HepG2 (cell line): ENCODE data around the gene DOCK4. TPM values are rescaled to one million over a fixed set of nuclear protein-coding genes. Genes with fewer than 3 reads are reported as not detected.

ENCODE experiments used
- ATAC-seq: fragments of 200-7000 bp; cut with Tn5 transposase; 3 replicates; pipeline ENCODE4 v1.9.1; 2020; ENCODE audit warnings: mild to moderate bottlenecking, moderate library complexity
- BruUV-seq: library from RNA; stranded (reverse); fragments of 400-500 nt; replicated peaks from 2 replicates; lab custom pipeline; 2021; lab: Mats Ljungman, UMichigan
- CTCF ChIA-PET: fragments of 300-600 bp; formaldehyde crosslinking; extraction: SDS; loops from one replicate; lab custom pipeline; 2021; ENCODE audit warnings: low total read pairs, inconsistent platforms, low intra/inter-chr PET ratio; lab: Yijun Ruan, JAX
- POLR2A ChIA-PET: fragments of 350-600 bp; sonication (Branson Sonifier 250); formaldehyde crosslinking; loops from one replicate; lab custom pipeline; 2020; ENCODE audit warnings: antibody characterized with exemption, inconsistent platforms; lab: Yijun Ruan, JAX
- DNase-seq: peaks from one replicate; pipeline ENCODE4 v3.0.0-alpha.2; 2015; ENCODE audit warnings: low spot score
- FAIRE-seq: peaks from 3 replicates; lab custom pipeline; 2011; peaks lifted over from hg19 to GRCh38; lab: Jason Lieb, UNC
- H2AFZ ChIP-seq: one replicate; pipeline ENCODE4 v1.6.1; 2011; ENCODE audit warnings: low read length, inconsistent platforms
- H3K27ac ChIP-seq: fragments of 300-600 bp; 3 replicates; pipeline ENCODE4 v1.8.0; 2011; ENCODE audit warnings: mixed run types, mild to moderate bottlenecking, mixed read lengths, low read length, inconsistent platforms; ENCODE audit not compliant: insufficient read depth; ENCODE audit errors: extremely low read length
- H3K27me3 ChIP-seq, 2 experiments: fragments of 200-600 bp in 1 of 2; 2 replicates in 1 of 2; 3 replicates in 1 of 2; pipeline versions ENCODE4 v1.6.0 to v1.8.0; 2011; ENCODE audit warnings: low read length in 2 of 2, mild to moderate bottlenecking in 2 of 2, moderate library complexity in 2 of 2, inconsistent platforms in 1 of 2; ENCODE audit not compliant: insufficient read depth in 2 of 2, control insufficient read depth in 1 of 2
- H3K36me3 ChIP-seq, 2 experiments: fragments of 200-600 bp in 1 of 2; replicated peaks in 1 of 2; 2 replicates in 1 of 2; 3 replicates in 1 of 2; pipeline versions ENCODE4 v1.5.1 to v1.8.0; 2011; ENCODE audit warnings: low read length in 2 of 2, inconsistent platforms in 1 of 2; ENCODE audit not compliant: insufficient read depth in 2 of 2, control insufficient read depth in 1 of 2
- H3K4me1 ChIP-seq: 2 replicates; pipeline ENCODE4 v1.5.1; 2012; ENCODE audit warnings: low read length, inconsistent platforms; ENCODE audit not compliant: insufficient read depth
- H3K4me2 ChIP-seq: 2 replicates; pipeline ENCODE4 v1.6.0; 2011; ENCODE audit warnings: low read depth, low read length, inconsistent platforms
- H3K4me3 ChIP-seq, 3 experiments: fragments of 200-600 bp in 1 of 3; sonication (generic), shearing (Covaris generic) in 1 of 3; replicated peaks in 1 of 3; 2 replicates each; pipeline ENCODE4 v1.5.1; 2011 to 2016; ENCODE audit warnings: low read length in 3 of 3, inconsistent platforms in 2 of 3, low read depth in 2 of 3, mild to moderate bottlenecking in 2 of 3, control low read depth in 1 of 3, mixed read lengths in 1 of 3; ENCODE audit not compliant: insufficient read depth in 1 of 3
- H3K79me2 ChIP-seq: one replicate; pipeline ENCODE4 v1.6.1; 2011; ENCODE audit warnings: low read length, inconsistent platforms; ENCODE audit not compliant: insufficient read depth
- H3K9ac ChIP-seq: 2 replicates; pipeline ENCODE4 v1.6.0; 2011; ENCODE audit warnings: mild to moderate bottlenecking, low read depth, low read length, inconsistent platforms; ENCODE audit not compliant: insufficient read depth
- H3K9me3 ChIP-seq: 2 replicates; pipeline ENCODE4 v1.5.1; 2012; ENCODE audit warnings: mild to moderate bottlenecking, low read length
- H4K20me1 ChIP-seq: 2 replicates; pipeline ENCODE4 v1.6.0; 2011; ENCODE audit warnings: inconsistent platforms, mild to moderate bottlenecking, low read length, moderate library complexity; ENCODE audit not compliant: insufficient read depth
- CC2D1A ChIP-seq: sonication (generic); formaldehyde crosslinking; IDR thresholded peaks from 2 replicates; pipeline ENCODE4 v1.8.1; 2023; ENCODE audit warnings: mild to moderate bottlenecking, missing genetic modification reagents
- FOXP1 ChIP-seq, 2 experiments: fragments of 450-650 bp in 1 of 2; IDR thresholded peaks; 2 replicates each; pipeline ENCODE4 v1.6.1; 2017 to 2018; ENCODE audit warnings: antibody characterized with exemption in 1 of 2
- JDP2 ChIP-seq: sonication (generic); formaldehyde crosslinking; IDR thresholded peaks from 2 replicates; pipeline ENCODE4 v1.8.1; 2022; ENCODE audit warnings: missing genetic modification reagents, borderline replicate concordance
- KAT7 ChIP-seq: IDR thresholded peaks from 2 replicates; pipeline ENCODE4 v1.6.1; 2018; ENCODE audit warnings: borderline replicate concordance, missing compliant biosample characterization
- NONO ChIP-seq, 2 experiments: fragments of 450-650 bp in 1 of 2; sonication (generic) in 1 of 2; formaldehyde crosslinking in 1 of 2; IDR thresholded peaks in 1 of 2; conservative IDR thresholded peaks in 1 of 2; 2 replicates each; pipeline versions ENCODE4 v1.6.1 to v1.8.0; 2017 to 2022; ENCODE audit warnings: mild to moderate bottlenecking in 1 of 2, missing genetic modification reagents in 1 of 2, moderate library complexity in 1 of 2
- POLR2AphosphoS5 ChIP-seq: IDR thresholded peaks from 2 replicates; pipeline ENCODE4 v1.6.1; 2012; ENCODE audit warnings: low read depth, low read length
- SRY ChIP-seq: sonication (generic); formaldehyde crosslinking; IDR thresholded peaks from 2 replicates; pipeline ENCODE4 v1.8.0; 2022; ENCODE audit warnings: mild to moderate bottlenecking, missing genetic modification reagents
- ZFP37 ChIP-seq: sonication (generic); formaldehyde crosslinking; IDR thresholded peaks from 2 replicates; pipeline ENCODE4 v1.4.0; 2020; ENCODE audit warnings: missing genetic modification reagents, borderline replicate concordance
- ZFP82 ChIP-seq: sonication (generic); formaldehyde crosslinking; IDR thresholded peaks from 2 replicates; pipeline ENCODE4 v1.5.1; 2020; ENCODE audit warnings: mild to moderate bottlenecking, missing genetic modification reagents, borderline replicate concordance
- ZMYM2 ChIP-seq: sonication (generic); formaldehyde crosslinking; IDR thresholded peaks from 2 replicates; pipeline ENCODE4 v1.8.0; 2022; ENCODE audit warnings: mild to moderate bottlenecking, missing genetic modification reagents
- ZNF251 ChIP-seq: sonication (generic); formaldehyde crosslinking; IDR thresholded peaks from 2 replicates; pipeline ENCODE4 v1.9.0; 2021; ENCODE audit warnings: mild to moderate bottlenecking, missing genetic modification reagents
- ZNF30 ChIP-seq: sonication (generic); formaldehyde crosslinking; IDR thresholded peaks from 2 replicates; pipeline ENCODE4 v1.5.0; 2020; ENCODE audit warnings: mild to moderate bottlenecking, missing genetic modification reagents
- ZNF619 ChIP-seq: sonication (generic); formaldehyde crosslinking; IDR thresholded peaks from 2 replicates; pipeline ENCODE4 v1.4.0; 2020; ENCODE audit warnings: mild to moderate bottlenecking, missing genetic modification reagents
- ZNF674 ChIP-seq: sonication (generic); formaldehyde crosslinking; IDR thresholded peaks from 2 replicates; pipeline ENCODE4 v1.5.0; 2020; ENCODE audit warnings: low read depth, mild to moderate bottlenecking, missing genetic modification reagents
- in situ Hi-C: cut with HindIII; loops from 2 replicates; pipeline ENCODE4 v1.10.0; 2017; ENCODE audit warnings: low pct_unique_long_range_greater_than_20kb; ENCODE audit not compliant: extremely low pct_ligation_motif_present
- intact Hi-C: fragments of 100-400 bp; cut with micrococcal nuclease; formaldehyde crosslinking; loops from one replicate; pipeline ENCODE4 v1.10.0; 2022; ENCODE audit not compliant: unreplicated experiment
- polyA plus RNA-seq, 8 experiments: library from polyadenylated mRNA; depleted of rRNA in 3 of 8; stranded (reverse) in 7 of 8; unstranded in 1 of 8; fragments of >200 nt; fragmentation: Illumina TruSeq in 4 of 8; extraction: Trizol in 4 of 8; gene quantifications; 2 replicates each; pipeline versions ENCODE4 v1.2.1 to v1.2.3, GENCODE V29; 2011 to 2016; ENCODE audit warnings: low read depth in 4 of 8, missing spikeins in 1 of 8, mixed read lengths in 1 of 8; ENCODE audit not compliant: insufficient read depth in 1 of 8
- total RNA-seq, 5 experiments: library from RNA; depleted of rRNA; stranded (reverse); fragments of >200 nt; fragmentation: Illumina TruSeq; extraction: Trizol; gene quantifications; 2 replicates each; pipeline ENCODE4 v1.2.3, GENCODE V29; 2016; ENCODE audit warnings: low read depth in 1 of 5
- TF ChIP-seq, protein P1 (sequence below): sonication (generic); formaldehyde crosslinking; IDR thresholded peaks from 2 replicates; pipeline ENCODE4 v1.5.0; 2020; ENCODE audit warnings: missing genetic modification reagents
- TF ChIP-seq, protein P2 (sequence below): sonication (generic); formaldehyde crosslinking; IDR thresholded peaks from 2 replicates; pipeline ENCODE4 v1.9.0; 2021; ENCODE audit warnings: missing genetic modification reagents, mild to moderate bottlenecking, borderline replicate concordance
- TF ChIP-seq, protein P3 (sequence below): sonication (generic); formaldehyde crosslinking; IDR thresholded peaks from 2 replicates; pipeline ENCODE4 v1.4.0; 2020; ENCODE audit warnings: missing genetic modification reagents, borderline replicate concordance
- TF ChIP-seq, protein P4 (sequence below): sonication (generic); formaldehyde crosslinking; IDR thresholded peaks from 2 replicates; pipeline ENCODE4 v1.9.0; 2022; ENCODE audit warnings: missing genetic modification reagents, mild to moderate bottlenecking, borderline replicate concordance

Gene DOCK4
- total and polyA plus RNA-seq, 2 of the 13 experiments (the other 11 are each of a cell fraction or from before 2014, with no cell fraction given), result 13.5 to 17.4 TPM

DNA sequence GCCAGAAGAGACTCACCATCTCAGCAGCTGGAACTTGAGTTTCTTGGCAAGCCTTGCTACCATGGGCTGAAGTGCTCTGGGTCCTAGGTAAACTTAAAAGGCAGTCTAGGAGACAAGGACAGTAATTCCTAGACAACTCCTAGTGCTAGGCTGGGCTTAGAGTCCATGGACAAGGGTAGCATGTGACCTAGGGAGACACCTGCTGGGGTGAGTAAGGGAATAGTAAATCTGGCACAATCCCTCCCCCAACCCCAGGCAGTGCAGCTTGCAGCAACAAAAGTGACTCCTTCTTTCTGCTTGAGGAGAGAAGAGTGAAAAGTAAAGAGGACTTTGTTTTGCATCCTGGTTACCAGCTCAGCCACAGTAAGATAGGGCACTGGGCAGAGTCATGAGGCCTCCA lies 327.4 kb downstream of the DOCK4 start:
- Histone ChIP-seq H3K4me2 (no peak overlapping the region), H3K27ac (no peak overlapping the region), H4K20me1 (no peaks in the 10 kb centered on the region), H2AFZ (no peak overlapping the region), H3K27me3 (no peaks in the 10 kb centered on the region), H3K9ac (no peak overlapping the region), H3K4me3 (no peak overlapping the region), H3K79me2 (no peaks in the 10 kb centered on the region), H3K9me3 (no peaks in the 10 kb centered on the region), H3K36me3 (peaks cover 3 to 6% of the 10 kb centered on the region in 2 experiments; a peak in 2 of 5 replicates), H3K4me1 (no peaks in the 10 kb centered on the region)
- BruUV-seq, result no TSS peak
- ChIA-PET POLR2A (no interaction called here), CTCF (no interaction called here)
- intact Hi-C loops, result no loop called here
- in situ Hi-C loops, result no loop called here
- ATAC-seq (peak; percentile 47; the same call in 2 of the 3 replicates), DNase-seq (no peak), FAIRE-seq (no peak)
- TF ChIP-seq NONO (IDR thresholded peaks at IDR 0.05) (no peak), NONO (CRISPR knock-in tag; conservative IDR thresholded peaks at IDR 0.05) (no peak), ZNF30 (no peak), ZNF251 (CRISPR knock-in tag) (no peak), ZMYM2 (no peak), POLR2AphosphoS5 (no peak), JDP2 (CRISPR knock-in tag) (no peak), ZFP82 (no peak), ZFP37 (no peak), FOXP1 (IDR thresholded peaks at IDR 0.05) (no peak), FOXP1 (CRISPR knock-in tag; IDR thresholded peaks at IDR 0.05) (no peak), CC2D1A (no peak), ZNF619 (CRISPR knock-in tag) (no peak), KAT7 (no peak), ZNF674 (CRISPR knock-in tag) (no peak), SRY (CRISPR knock-in tag) (no peak)
- TF ChIP-seq, protein P1, sequence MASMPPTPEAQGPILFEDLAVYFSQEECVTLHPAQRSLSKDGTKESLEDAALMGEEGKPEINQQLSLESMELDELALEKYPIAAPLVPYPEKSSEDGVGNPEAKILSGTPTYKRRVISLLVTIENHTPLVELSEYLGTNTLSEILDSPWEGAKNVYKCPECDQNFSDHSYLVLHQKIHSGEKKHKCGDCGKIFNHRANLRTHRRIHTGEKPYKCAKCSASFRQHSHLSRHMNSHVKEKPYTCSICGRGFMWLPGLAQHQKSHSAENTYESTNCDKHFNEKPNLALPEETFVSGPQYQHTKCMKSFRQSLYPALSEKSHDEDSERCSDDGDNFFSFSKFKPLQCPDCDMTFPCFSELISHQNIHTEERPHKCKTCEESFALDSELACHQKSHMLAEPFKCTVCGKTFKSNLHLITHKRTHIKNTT (CRISPR knock-in tag), result no peak
- TF ChIP-seq, protein P2, sequence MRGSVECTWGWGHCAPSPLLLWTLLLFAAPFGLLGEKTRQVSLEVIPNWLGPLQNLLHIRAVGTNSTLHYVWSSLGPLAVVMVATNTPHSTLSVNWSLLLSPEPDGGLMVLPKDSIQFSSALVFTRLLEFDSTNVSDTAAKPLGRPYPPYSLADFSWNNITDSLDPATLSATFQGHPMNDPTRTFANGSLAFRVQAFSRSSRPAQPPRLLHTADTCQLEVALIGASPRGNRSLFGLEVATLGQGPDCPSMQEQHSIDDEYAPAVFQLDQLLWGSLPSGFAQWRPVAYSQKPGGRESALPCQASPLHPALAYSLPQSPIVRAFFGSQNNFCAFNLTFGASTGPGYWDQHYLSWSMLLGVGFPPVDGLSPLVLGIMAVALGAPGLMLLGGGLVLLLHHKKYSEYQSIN (CRISPR knock-in tag), result no peak
- TF ChIP-seq, protein P3, sequence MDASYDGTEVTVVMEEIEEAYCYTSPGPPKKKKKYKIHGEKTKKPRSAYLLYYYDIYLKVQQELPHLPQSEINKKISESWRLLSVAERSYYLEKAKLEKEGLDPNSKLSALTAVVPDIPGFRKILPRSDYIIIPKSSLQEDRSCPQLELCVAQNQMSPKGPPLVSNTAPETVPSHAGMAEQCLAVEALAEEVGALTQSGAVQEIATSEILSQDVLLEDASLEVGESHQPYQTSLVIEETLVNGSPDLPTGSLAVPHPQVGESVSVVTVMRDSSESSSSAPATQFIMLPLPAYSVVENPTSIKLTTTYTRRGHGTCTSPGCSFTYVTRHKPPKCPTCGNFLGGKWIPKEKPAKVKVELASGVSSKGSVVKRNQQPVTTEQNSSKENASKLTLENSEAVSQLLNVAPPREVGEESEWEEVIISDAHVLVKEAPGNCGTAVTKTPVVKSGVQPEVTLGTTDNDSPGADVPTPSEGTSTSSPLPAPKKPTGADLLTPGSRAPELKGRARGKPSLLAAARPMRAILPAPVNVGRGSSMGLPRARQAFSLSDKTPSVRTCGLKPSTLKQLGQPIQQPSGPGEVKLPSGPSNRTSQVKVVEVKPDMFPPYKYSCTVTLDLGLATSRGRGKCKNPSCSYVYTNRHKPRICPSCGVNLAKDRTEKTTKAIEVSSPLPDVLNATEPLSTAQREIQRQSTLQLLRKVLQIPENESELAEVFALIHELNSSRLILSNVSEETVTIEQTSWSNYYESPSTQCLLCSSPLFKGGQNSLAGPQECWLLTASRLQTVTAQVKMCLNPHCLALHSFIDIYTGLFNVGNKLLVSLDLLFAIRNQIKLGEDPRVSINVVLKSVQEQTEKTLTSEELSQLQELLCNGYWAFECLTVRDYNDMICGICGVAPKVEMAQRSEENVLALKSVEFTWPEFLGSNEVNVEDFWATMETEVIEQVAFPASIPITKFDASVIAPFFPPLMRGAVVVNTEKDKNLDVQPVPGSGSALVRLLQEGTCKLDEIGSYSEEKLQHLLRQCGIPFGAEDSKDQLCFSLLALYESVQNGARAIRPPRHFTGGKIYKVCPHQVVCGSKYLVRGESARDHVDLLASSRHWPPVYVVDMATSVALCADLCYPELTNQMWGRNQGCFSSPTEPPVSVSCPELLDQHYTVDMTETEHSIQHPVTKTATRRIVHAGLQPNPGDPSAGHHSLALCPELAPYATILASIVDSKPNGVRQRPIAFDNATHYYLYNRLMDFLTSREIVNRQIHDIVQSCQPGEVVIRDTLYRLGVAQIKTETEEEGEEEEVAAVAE (CRISPR knock-in tag), result no peak
- TF ChIP-seq, protein P4, sequence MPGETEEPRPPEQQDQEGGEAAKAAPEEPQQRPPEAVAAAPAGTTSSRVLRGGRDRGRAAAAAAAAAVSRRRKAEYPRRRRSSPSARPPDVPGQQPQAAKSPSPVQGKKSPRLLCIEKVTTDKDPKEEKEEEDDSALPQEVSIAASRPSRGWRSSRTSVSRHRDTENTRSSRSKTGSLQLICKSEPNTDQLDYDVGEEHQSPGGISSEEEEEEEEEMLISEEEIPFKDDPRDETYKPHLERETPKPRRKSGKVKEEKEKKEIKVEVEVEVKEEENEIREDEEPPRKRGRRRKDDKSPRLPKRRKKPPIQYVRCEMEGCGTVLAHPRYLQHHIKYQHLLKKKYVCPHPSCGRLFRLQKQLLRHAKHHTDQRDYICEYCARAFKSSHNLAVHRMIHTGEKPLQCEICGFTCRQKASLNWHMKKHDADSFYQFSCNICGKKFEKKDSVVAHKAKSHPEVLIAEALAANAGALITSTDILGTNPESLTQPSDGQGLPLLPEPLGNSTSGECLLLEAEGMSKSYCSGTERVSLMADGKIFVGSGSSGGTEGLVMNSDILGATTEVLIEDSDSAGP, result no peak
